OCI-LY7 (cell line): ENCODE measurements around the gene OLFM1.

Experiments
- CTCF ChIP-seq: fragments of 200-600 bp; sonication (generic); conservative IDR thresholded peaks from 2 replicates; pipeline ENCODE4 v1.5.1; 2014; ENCODE audit warnings: mild to moderate bottlenecking, antibody characterized with exemption, low read length, moderate library complexity, mixed read lengths
- EZH2phosphoT487 ChIP-seq: fragments of 200-600 bp; sonication (generic); IDR thresholded peaks from 2 replicates; pipeline ENCODE4 v1.6.1; 2018; ENCODE audit warnings: low read depth, borderline replicate concordance, mild to moderate bottlenecking, mixed run types, antibody characterized with exemption, low read length, moderate library complexity, mixed read lengths

- TF ChIP-seq CTCF (no peak), EZH2phosphoT487 (no peak)
These were observed 625 bp upstream of the OLFM1 start for GRCh38 chr9:135086597-135087488.
